ENCODE data around the gene ATAD3B.
"Not testable (repeated sequence)": the region's sequence is repeated elsewhere in the genome, so short reads cannot be mapped to it uniquely, and the experiment has no call there.

Gene ATAD3B

GRCh38 chr1:1479547-1480487 lies 8.3 kb downstream of the ATAD3B start:
- no peak for DNase-seq

GRCh38 chr1:1480488-1480867 lies 8.9 kb downstream of the ATAD3B start:
- DNase-seq, result not testable (repeated sequence)

DNA sequence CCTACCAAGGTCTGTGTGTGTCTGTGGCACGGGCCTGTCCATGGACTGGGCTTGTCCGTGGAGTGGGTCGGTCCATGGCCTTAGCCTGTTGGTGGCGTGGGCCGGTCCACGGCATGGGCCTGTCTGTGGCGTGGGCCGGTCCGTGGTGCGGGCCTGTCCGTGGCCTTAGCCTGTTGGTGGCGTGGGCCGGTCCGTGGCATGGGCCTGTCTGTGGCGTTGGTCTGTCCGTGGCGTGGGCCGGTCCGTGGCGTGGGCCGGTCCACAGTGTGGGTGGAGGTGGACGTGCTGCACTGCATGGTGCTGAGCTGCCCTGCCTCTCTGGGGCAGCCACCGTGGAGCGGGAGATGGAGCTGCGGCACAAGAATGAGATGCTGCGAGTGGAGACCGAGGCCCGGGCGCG lies 10.2 kb downstream of the ATAD3B start:
- not testable (repeated sequence) for DNase-seq

DNA sequence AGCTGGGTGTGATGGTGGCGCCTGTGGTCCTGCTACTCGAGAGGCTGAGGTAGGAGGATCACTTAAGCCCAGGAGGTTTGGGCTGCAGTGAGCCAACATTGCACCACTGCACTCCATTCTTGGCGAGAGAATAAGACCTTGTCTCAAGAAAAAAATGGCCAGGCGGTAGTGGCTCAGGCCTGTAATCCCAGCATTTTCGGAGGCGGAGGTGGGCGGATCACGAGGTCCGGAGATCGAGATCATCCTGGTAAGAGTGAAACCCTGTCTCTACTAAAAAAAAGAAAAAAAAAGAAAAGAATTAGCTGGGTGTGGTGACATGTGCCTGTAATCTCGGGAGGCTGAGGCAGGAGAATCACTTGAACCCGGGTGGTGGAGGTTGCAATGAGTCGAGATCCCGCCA lies 11.3 kb downstream of the ATAD3B start:
- no peak for DNase-seq

GRCh38 chr1:1483714-1484113 lies 12.1 kb downstream of the ATAD3B start:
- DNase-seq, result no peak

GRCh38 chr1:1484976-1485750 lies 13.6 kb downstream of the ATAD3B start:
- not testable (repeated sequence) for DNase-seq

- DNase-seq, result not testable (repeated sequence)
Measured at GRCh38 chr1:1485755-1486317, 14.3 kb downstream of the ATAD3B start.

- no peak for DNase-seq
Measured at GRCh38 chr1:1487701-1488100, 16.1 kb downstream of the ATAD3B start.

DNA sequence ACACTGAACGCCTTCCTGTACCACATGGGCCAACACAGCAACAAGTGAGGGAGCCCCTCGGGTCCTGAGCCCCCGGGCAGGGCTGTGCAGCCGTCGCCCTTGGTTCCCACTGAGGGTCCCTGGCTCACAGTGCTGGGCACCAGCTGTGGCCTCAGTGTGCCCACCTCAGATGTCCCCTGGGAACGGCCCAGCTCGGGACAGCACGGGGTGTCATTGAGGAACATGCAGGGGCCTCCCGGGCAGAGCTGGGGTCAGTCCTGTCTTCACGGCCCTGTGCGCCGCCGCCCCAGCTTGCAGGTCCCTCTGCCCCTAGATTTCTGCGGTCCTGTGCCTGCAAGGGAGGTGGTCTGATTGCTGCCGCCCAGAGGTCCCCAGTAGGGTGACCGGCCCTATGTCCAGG lies 17.7 kb downstream of the ATAD3B start:
- DNase-seq, result no peak

DNA sequence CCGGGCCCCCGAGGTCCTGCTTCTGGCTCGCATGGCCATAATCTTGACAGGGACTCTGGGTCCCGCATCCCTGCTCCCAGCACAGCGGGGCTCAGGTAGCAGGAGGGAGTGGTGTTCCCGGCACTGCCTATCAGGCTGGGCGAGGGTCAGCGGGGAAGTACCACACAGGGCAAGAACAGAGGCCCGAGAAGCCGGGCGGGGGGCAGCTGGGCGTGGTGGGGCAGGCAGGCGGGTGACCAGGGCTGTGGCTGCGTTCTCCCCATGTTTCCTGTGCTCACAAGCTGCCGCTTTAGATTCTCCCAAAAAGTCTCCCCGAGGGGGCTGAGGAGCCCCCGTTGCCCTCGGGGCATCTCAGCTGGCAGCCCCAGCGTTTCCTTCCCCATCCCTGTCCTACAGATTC lies 18.3 kb downstream of the ATAD3B start:
- no peak for DNase-seq

DNA sequence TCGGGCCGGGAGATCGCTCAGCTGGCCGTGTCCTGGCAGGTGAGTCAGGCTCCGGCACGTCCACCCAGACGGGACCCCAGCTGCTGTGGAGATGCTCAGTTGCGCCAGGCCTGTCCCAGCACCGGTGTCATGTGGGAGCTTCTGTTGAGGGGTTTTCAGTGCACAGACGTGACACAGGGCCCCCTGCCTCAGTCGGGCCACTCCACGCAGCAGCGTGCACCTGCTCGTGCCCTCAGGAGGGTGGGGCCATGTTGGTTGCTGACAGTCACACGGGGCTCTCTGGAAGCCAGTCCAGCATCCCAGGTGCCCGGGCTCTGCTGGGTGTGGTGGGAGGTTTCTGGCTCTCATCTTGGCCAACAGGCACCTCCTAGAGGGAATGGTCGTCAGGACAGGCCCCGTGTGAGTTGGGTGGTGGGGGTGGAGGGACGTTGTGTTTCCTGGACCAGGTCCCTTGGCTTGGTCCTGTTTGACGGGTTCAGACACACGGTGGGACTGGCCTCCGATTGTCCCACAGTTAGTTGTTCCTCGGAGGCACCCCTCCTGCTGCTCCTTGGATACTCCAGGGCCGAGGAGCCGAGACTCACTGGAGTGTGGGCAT lies 19.2 kb downstream of the ATAD3B start:
- no peak for DNase-seq

DNA sequence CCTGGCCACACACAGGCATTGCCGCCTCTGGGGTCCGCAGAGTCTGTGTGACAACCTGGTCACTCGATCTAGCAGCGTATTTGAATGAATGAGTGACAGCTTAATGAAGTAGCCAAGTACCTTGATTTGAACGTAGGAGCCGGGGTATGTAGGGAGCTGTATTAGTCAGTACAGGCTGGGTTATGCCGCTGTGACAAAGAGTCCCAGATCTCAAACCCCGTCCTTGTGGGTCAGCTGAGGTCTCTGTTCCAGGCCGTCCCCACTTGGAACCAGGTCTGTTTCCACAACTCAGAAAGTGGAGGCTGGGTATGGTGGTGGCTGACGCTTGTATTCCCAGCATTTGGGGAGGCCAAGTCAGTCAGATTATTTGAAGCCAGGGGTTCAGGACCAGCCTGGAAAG lies 20.0 kb downstream of the ATAD3B start:
- DNase-seq, result no peak

- DNase-seq, result not testable (repeated sequence)
Measured at GRCh38 chr1:1494311-1494710, 22.7 kb downstream of the ATAD3B start.

- not testable (repeated sequence) for DNase-seq
Measured at GRCh38 chr1:1495461-1495975, 24.0 kb downstream of the ATAD3B start.

DNA sequence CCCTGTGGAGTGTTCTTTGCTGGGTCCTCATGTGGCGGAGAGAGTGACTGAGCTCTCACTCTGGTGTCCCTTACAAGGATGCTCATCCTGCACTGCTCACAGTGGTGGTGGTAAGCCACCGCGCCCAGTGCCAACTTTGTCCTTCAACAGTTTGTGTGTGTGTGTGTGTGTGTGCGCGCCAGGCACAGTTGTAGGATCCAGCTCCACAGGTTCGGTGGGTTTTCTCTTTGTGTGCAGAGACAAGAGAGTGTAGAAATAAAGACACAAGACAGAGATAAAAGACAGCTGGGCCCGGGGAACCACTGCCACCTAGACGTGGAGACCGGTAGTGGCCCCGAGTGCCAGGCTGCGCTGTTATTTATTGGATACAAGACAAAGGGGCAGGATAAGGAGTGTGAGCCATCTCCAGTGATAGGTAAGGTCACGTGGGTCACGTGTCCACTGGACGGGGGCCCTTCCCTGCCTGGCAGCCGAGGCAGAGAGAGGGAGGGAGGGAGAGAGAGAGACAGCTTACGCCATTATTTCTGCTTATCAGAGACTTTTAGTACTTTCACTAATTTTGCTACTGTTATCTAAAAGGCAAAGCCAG lies 33.3 kb downstream of the ATAD3B start:
- peak; percentile 73 for DNase-seq

DNA sequence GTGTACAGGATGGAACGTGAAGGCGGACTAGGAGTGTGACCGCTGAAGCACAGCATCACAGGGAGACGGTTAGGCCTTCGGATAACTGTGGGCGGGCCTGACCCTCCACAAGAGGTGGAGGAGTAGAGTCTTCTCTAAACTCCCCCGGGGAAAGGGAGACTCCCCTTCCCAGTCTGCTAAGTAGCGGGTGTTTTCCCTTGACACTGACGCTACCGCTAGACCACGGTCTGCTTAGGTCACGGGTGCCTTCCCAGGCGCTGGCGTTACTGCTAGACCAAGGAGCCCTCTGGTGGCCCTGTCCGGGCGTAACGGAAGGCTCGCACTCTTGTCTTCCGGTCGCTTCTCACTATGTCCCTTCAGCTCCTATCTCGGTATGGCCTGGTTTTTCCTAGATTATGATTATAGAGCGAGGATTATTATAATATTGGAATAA lies 33.8 kb downstream of the ATAD3B start:
- DNase-seq, result not testable (repeated sequence)

- not testable (repeated sequence) for DNase-seq
Measured at GRCh38 chr1:1505801-1506200, 34.2 kb downstream of the ATAD3B start.

GRCh38 chr1:1507305-1507704 lies 35.7 kb downstream of the ATAD3B start:
- DNase-seq, result no peak

GRCh38 chr1:1508775-1509464 lies 37.4 kb downstream of the ATAD3B start:
- DNase-seq, result not testable (repeated sequence)

GRCh38 chr1:1509465-1509850 lies 37.9 kb downstream of the ATAD3B start:
- not testable (repeated sequence) for DNase-seq

DNA sequence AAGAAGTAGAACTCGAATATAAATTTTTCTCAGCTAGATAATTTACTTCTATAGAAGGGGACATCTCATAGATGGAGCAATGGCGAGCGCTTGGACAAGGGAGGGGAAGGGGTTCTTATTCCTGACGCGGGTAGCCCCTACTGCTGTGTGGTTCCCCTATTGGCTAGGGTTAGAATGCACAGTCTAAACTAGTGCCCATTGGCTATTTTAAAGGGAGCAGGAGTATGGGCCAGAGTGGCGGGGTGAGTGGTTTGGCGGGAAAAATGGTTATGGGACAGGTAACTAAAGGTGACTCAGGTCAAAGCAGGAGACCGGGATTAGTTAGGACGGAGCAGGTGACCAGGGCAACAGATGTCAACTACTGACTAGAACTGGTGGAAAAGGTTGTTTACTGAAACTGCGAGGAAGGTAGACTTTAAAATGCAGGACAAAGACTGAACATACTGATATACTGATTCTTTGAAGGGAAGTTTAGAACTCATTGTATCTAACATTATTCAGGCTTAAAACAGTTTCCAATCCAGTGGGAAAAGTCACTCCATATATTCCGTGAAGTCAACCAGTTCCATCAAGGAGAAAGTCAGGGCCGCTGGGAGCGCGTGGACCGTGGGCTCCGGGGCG lies 39.5 kb downstream of the ATAD3B start:
- DNase-seq, result peak; percentile 28

All from right kidney (tissue), 1 donor.